ENCODE measurements around the gene CD200R1L.

CD200R1L gene

GRCh38 chr3:112818289-112818688 is 28.4 kb downstream of the CD200R1L start:
- no peak for DNase-seq (ENCODE audit: low read depth)

- DNase-seq (ENCODE audit: low read depth) = no peak
Measured at GRCh38 chr3:112817797-112818196, 28.9 kb downstream of the CD200R1L start.

GRCh38 chr3:112817271-112817670 is 29.4 kb downstream of the CD200R1L start:
- no peak for DNase-seq (ENCODE audit: low read depth)

- DNase-seq (ENCODE audit: low read depth) = no peak
Measured at GRCh38 chr3:112815981-112816380, 30.7 kb downstream of the CD200R1L start.

- DNase-seq (ENCODE audit: low read depth) = no peak
Measured at GRCh38 chr3:112814266-112814665, 32.4 kb downstream of the CD200R1L start.

- DNase-seq (ENCODE audit: low read depth) = no peak
Measured at GRCh38 chr3:112813723-112814171, 32.9 kb downstream of the CD200R1L start.

- no peak for DNase-seq (ENCODE audit: low read depth)
Measured at GRCh38 chr3:112813016-112813415, 33.6 kb downstream of the CD200R1L start.

- DNase-seq (ENCODE audit: low read depth) = no peak
Measured at GRCh38 chr3:112811917-112812660, 34.6 kb downstream of the CD200R1L start.

GRCh38 chr3:112811131-112811884 is 35.4 kb downstream of the CD200R1L start:
- DNase-seq (ENCODE audit: low read depth) = no peak

GRCh38 chr3:112810561-112810960 is 36.1 kb downstream of the CD200R1L start:
- no peak for DNase-seq (ENCODE audit: low read depth)

- DNase-seq (ENCODE audit: low read depth) = no peak
Measured at GRCh38 chr3:112808136-112808535, 38.5 kb downstream of the CD200R1L start.

GRCh38 chr3:112807685-112808084 is 39.0 kb downstream of the CD200R1L start:
- DNase-seq (ENCODE audit: low read depth) = no peak

- no peak for DNase-seq (ENCODE audit: low read depth)
Measured at GRCh38 chr3:112806903-112807302, 39.8 kb downstream of the CD200R1L start.

- DNase-seq (ENCODE audit: low read depth) = no peak
Measured at GRCh38 chr3:112805126-112805525, 41.5 kb downstream of the CD200R1L start.

GRCh38 chr3:112804021-112804420 is 42.6 kb downstream of the CD200R1L start:
- no peak for DNase-seq (ENCODE audit: low read depth)

GRCh38 chr3:112803467-112803866 is 43.2 kb downstream of the CD200R1L start:
- no peak for DNase-seq (ENCODE audit: low read depth)

GRCh38 chr3:112802338-112802737 is 44.3 kb downstream of the CD200R1L start:
- no peak for DNase-seq (ENCODE audit: low read depth)

- DNase-seq (ENCODE audit: low read depth) = no peak
Measured at GRCh38 chr3:112799946-112800345, 46.7 kb downstream of the CD200R1L start.

- DNase-seq (ENCODE audit: low read depth) = no peak
Measured at GRCh38 chr3:112794622-112795172, 52.0 kb downstream of the CD200R1L start.

- DNase-seq (ENCODE audit: low read depth) = no peak
Measured at GRCh38 chr3:112793326-112794081, 53.2 kb downstream of the CD200R1L start.

GRCh38 chr3:112791736-112792135 is 54.9 kb downstream of the CD200R1L start:
- no peak for DNase-seq (ENCODE audit: low read depth)

GRCh38 chr3:112789787-112790186 is 56.9 kb downstream of the CD200R1L start:
- DNase-seq (ENCODE audit: low read depth) = no peak

Measured in T follicular helper cell (primary cell).